Mesenchymal stem cell (in vitro differentiated cells and primary cell): ENCODE data around the gene KCNS1.

Experiments used
- DNase-seq: peaks from one replicate; pipeline ENCODE4 v3.0.0-alpha.2; 2013
- H2AFZ ChIP-seq: one replicate; pipeline ENCODE4 v1.6.1; 2013; ENCODE audit warnings: low read depth, mild to moderate bottlenecking, control low read depth, inconsistent platforms, low read length, moderate library complexity
- H2AK5ac ChIP-seq: 2 replicates; pipeline ENCODE4 v1.6.1; 2013; ENCODE audit warnings: low read length, moderate library complexity, mild to moderate bottlenecking, inconsistent platforms; ENCODE audit not compliant: severe bottlenecking
- H2BK120ac ChIP-seq: one replicate; pipeline ENCODE4 v1.6.1; 2013; ENCODE audit warnings: low read depth, mild to moderate bottlenecking, inconsistent platforms, low read length, moderate library complexity
- H2BK12ac ChIP-seq, 2 experiments: one replicate each; pipeline ENCODE4 v1.6.1; 2013; ENCODE audit warnings: inconsistent platforms in 2 of 2, low read length in 2 of 2, mild to moderate bottlenecking in 2 of 2, moderate library complexity in 2 of 2, control low read depth in 1 of 2
- H2BK15ac ChIP-seq: one replicate; pipeline ENCODE4 v1.6.1; 2013; ENCODE audit warnings: mild to moderate bottlenecking, low read depth, inconsistent platforms; ENCODE audit not compliant: poor library complexity, severe bottlenecking
- H2BK5ac ChIP-seq: 2 replicates; pipeline ENCODE4 v1.6.1; 2013; ENCODE audit warnings: low read depth, mild to moderate bottlenecking, low read length, control low read depth, inconsistent platforms; ENCODE audit not compliant: poor library complexity, severe bottlenecking
- H3K14ac ChIP-seq, 2 experiments: one replicate each; pipeline ENCODE4 v1.6.1; 2013; ENCODE audit warnings: inconsistent platforms in 2 of 2, low read length in 2 of 2, control low read depth in 1 of 2, mild to moderate bottlenecking in 1 of 2, moderate library complexity in 1 of 2
- H3K18ac ChIP-seq, 2 experiments: one replicate each; pipeline ENCODE4 v1.6.1; 2013; ENCODE audit warnings: inconsistent platforms in 2 of 2, low read length in 2 of 2, control low read depth in 1 of 2, low read depth in 1 of 2, mild to moderate bottlenecking in 1 of 2
- H3K23ac ChIP-seq, 2 experiments: one replicate each; pipeline ENCODE4 v1.6.1; 2013; ENCODE audit warnings: inconsistent platforms in 2 of 2, low read length in 2 of 2, mild to moderate bottlenecking in 2 of 2, moderate library complexity in 2 of 2, control low read depth in 1 of 2
- H3K27ac ChIP-seq: 2 replicates; pipeline ENCODE4 v1.5.1; 2013; ENCODE audit warnings: mild to moderate bottlenecking, moderate library complexity, low read length, control low read depth, inconsistent platforms; ENCODE audit not compliant: poor library complexity, severe bottlenecking
- H3K27me3 ChIP-seq, 2 experiments: 2 replicates each; pipeline versions ENCODE4 v1.6.1 to v1.7.0; 2013; ENCODE audit warnings: low read length in 2 of 2, mild to moderate bottlenecking in 2 of 2, moderate library complexity in 2 of 2, control low read depth in 1 of 2, inconsistent platforms in 1 of 2; ENCODE audit not compliant: control insufficient read depth in 1 of 2, insufficient read depth in 1 of 2
- H3K36me3 ChIP-seq, 2 experiments: 2 replicates each; pipeline versions ENCODE4 v1.6.1 to v1.7.0; 2013; ENCODE audit warnings: low read length in 2 of 2, control low read depth in 1 of 2, inconsistent platforms in 1 of 2, low read depth in 1 of 2, mild to moderate bottlenecking in 1 of 2; ENCODE audit not compliant: insufficient read depth in 2 of 2, control insufficient read depth in 1 of 2
- H3K4ac ChIP-seq, 2 experiments: one replicate each; pipeline ENCODE4 v1.6.1; 2013; ENCODE audit warnings: inconsistent platforms in 2 of 2, low read length in 2 of 2, mild to moderate bottlenecking in 2 of 2, moderate library complexity in 2 of 2, control low read depth in 1 of 2, low read depth in 1 of 2
- H3K4me1 ChIP-seq: 2 replicates; pipeline ENCODE4 v1.6.1; 2013; ENCODE audit warnings: low read depth, low read length, control low read depth; ENCODE audit not compliant: control insufficient read depth, insufficient read depth
- H3K4me2 ChIP-seq: 2 replicates; pipeline ENCODE4 v1.6.1; 2013; ENCODE audit warnings: low read length, mild to moderate bottlenecking, inconsistent platforms; ENCODE audit not compliant: poor library complexity, severe bottlenecking
- H3K4me3 ChIP-seq, 2 experiments: 2 replicates each; pipeline versions ENCODE4 v1.5.1 to v1.7.0; 2013; ENCODE audit warnings: low read length in 2 of 2, mild to moderate bottlenecking in 2 of 2, control low read depth in 1 of 2, low read depth in 1 of 2; ENCODE audit not compliant: insufficient read depth in 1 of 2
- H3K79me1 ChIP-seq: replicated peaks from 2 replicates; pipeline ENCODE4 v1.6.1; 2013; ENCODE audit warnings: mild to moderate bottlenecking, control low read depth, low read length, inconsistent platforms; ENCODE audit not compliant: poor library complexity, severe bottlenecking
- H3K9ac ChIP-seq: 2 replicates; pipeline ENCODE4 v1.7.0; 2013; ENCODE audit warnings: mild to moderate bottlenecking, low read length, moderate library complexity
- H3K9me3 ChIP-seq: 2 replicates; pipeline ENCODE4 v1.7.0; 2013; ENCODE audit warnings: mild to moderate bottlenecking, low read length; ENCODE audit not compliant: control insufficient read depth
- H4K8ac ChIP-seq: one replicate; pipeline ENCODE4 v1.6.1; 2013; ENCODE audit warnings: inconsistent platforms, mild to moderate bottlenecking, low read length, moderate library complexity
- H4K91ac ChIP-seq: one replicate; pipeline ENCODE4 v1.6.1; 2013; ENCODE audit warnings: mild to moderate bottlenecking, low read length, inconsistent platforms
- WGBS: methylation state at CpG from one replicate; pipeline ENCODE4 v1.1.7; 2013; ENCODE audit warnings: mixed read lengths; 5-methylcytosine and 5-hydroxymethylcytosine counted together

The KCNS1 gene

GRCh38 chr20:45056473-45057173, 44.3 kb downstream of the KCNS1 start:
- Histone ChIP-seq H2BK5ac (no peak overlapping the region), H2AK5ac (no peak overlapping the region), H3K14ac (no peak overlapping the region), H4K8ac (no peak overlapping the region), H3K9ac (no peak overlapping the region), H3K27ac (no peak overlapping the region), H3K4me2 (no peak overlapping the region), H4K91ac (no peak overlapping the region), H3K36me3 (peaks cover 5 to 15% of the 10 kb centered on the region in 2 experiments), H3K4me1 (peaks cover 2% of the 10 kb centered on the region), H3K27me3 (no peaks in the 10 kb centered on the region), H2AFZ (no peak overlapping the region), H3K23ac (no peak overlapping the region), H3K79me1 (peaks cover 10% of the 10 kb centered on the region), H2BK15ac (no peak overlapping the region), H3K4ac (no peak overlapping the region), H3K18ac (no peak overlapping the region), H3K4me3 (no peak overlapping the region), H3K9me3 (no peaks in the 10 kb centered on the region), H2BK12ac (no peak overlapping the region), H2BK120ac (no peak overlapping the region)
- no peak for DNase-seq
- 90% methylated on average over 7 of the region's 8 CpGs for WGBS

DNA sequence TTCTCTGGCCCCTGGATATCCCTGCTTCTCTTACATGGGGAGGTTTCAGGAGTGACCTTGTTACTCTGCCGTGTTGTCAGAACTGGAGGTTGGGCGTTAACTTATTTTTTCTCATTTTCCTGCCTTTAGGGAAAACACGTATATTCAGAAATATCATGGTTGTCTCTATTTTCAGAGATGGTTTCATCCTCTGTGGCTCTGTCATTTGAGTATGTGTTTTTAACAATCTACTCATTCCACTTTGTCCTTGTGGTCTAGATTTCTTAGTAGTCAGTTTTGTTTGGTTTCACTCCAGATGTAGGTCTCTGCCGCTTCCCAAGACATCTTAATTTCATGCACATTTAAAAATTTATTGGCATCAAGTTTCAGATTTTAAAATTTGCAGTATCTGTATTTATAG, 45.9 kb downstream of the KCNS1 start:
- H3K36me3 ChIP-seq: peaks cover 5 to 15% of the 10 kb centered on the region in 2 experiments
- H2BK120ac ChIP-seq: no peak overlapping the region
- peaks cover 2% of the 10 kb centered on the region for H3K4me1 ChIP-seq
- 100% methylated on average over 1 of the region's 4 CpGs for WGBS
- H2BK5ac ChIP-seq: no peak overlapping the region
- no peak overlapping the region for H4K8ac ChIP-seq
- H3K9ac ChIP-seq: no peak overlapping the region
- no peak overlapping the region for H2BK15ac ChIP-seq
- no peak overlapping the region for H2AFZ ChIP-seq
- H3K4me2 ChIP-seq: no peak overlapping the region
- H3K4me3 ChIP-seq: no peak overlapping the region
- H3K27me3 ChIP-seq: no peaks in the 10 kb centered on the region
- no peak overlapping the region for H2BK12ac ChIP-seq
- peaks cover 10% of the 10 kb centered on the region for H3K79me1 ChIP-seq
- H4K91ac ChIP-seq: no peak overlapping the region
- H2AK5ac ChIP-seq: no peak overlapping the region
- H3K4ac ChIP-seq: no peak overlapping the region
- DNase-seq: no peak
- H3K18ac ChIP-seq: no peak overlapping the region
- no peak overlapping the region for H3K14ac ChIP-seq
- H3K9me3 ChIP-seq: no peaks in the 10 kb centered on the region
- no peak overlapping the region for H3K27ac ChIP-seq
- H3K23ac ChIP-seq: no peak overlapping the region

- WGBS: 90% methylated on average over 6 of the region's 8 CpGs
- Histone ChIP-seq H2AFZ (no peak overlapping the region), H3K4me3 (no peak overlapping the region), H3K79me1 (peaks cover 18% of the 10 kb centered on the region), H3K18ac (no peak overlapping the region), H3K23ac (no peak overlapping the region), H3K4ac (no peak overlapping the region), H2BK15ac (no peak overlapping the region), H3K27me3 (no peaks in the 10 kb centered on the region), H3K14ac (no peak overlapping the region), H2BK12ac (no peak overlapping the region), H4K8ac (no peak overlapping the region), H3K27ac (peak overlapping the region; percentile 45), H2BK5ac (no peak overlapping the region), H2AK5ac (peak overlapping the region; percentile 56), H3K4me1 (peaks cover 2% of the 10 kb centered on the region), H3K36me3 (peaks cover 5 to 15% of the 10 kb centered on the region in 2 experiments), H3K9ac (peak overlapping the region; percentile 3), H2BK120ac (no peak overlapping the region), H4K91ac (no peak overlapping the region), H3K4me2 (no peak overlapping the region), H3K9me3 (no peaks in the 10 kb centered on the region)
- no peak for DNase-seq
Measured at GRCh38 chr20:45053430-45054351, 47.2 kb downstream of the KCNS1 start.
